ENCODE results near the gene LRRC47.

The LRRC47 gene

GRCh38 chr1:3796215-3797061, at the start of gene LRRC47:
Gene LRRC47, minus strand, starts transcription at chr1:3796498. Its CDS starts 22 bp downstream, at chr1:3796476.
- peak; percentile 64 for DNase-seq (ENCODE audit: low read depth)
- H3K4me3 ChIP-seq (ENCODE audit: low read depth, low read length) = peak within 1 kb of the TSS; percentile 84

- no peak overlapping the region for H3K4me3 ChIP-seq (ENCODE audit: low read depth, low read length)
Measured at GRCh38 chr1:3842912-3843311, 46.6 kb upstream of the LRRC47 start.

GRCh38 chr1:3841491-3841890, 45.2 kb upstream of the LRRC47 start:
- no peak for DNase-seq (ENCODE audit: low read depth)

More at GRCh38 chr1:3842912-3843311, 46.6 kb upstream of the LRRC47 start:
- no peak for DNase-seq (ENCODE audit: low read depth)

GRCh38 chr1:3838788-3839187, 42.5 kb upstream of the LRRC47 start:
- DNase-seq (ENCODE audit: low read depth) = no peak
- no peak overlapping the region for H3K4me3 ChIP-seq (ENCODE audit: low read depth, low read length)

More at GRCh38 chr1:3841491-3841890, 45.2 kb upstream of the LRRC47 start:
- no peak overlapping the region for H3K4me3 ChIP-seq (ENCODE audit: low read depth, low read length)

- DNase-seq (ENCODE audit: low read depth) = no peak
- no peak overlapping the region for H3K4me3 ChIP-seq (ENCODE audit: low read depth, low read length)
Measured at GRCh38 chr1:3837685-3838084, 41.4 kb upstream of the LRRC47 start.

- no peak overlapping the region for H3K4me3 ChIP-seq (ENCODE audit: low read depth, low read length)
- DNase-seq (ENCODE audit: low read depth) = no peak
Measured at GRCh38 chr1:3837200-3837599, 40.9 kb upstream of the LRRC47 start.

GRCh38 chr1:3836421-3836820, 40.1 kb upstream of the LRRC47 start:
- no peak for DNase-seq (ENCODE audit: low read depth)
- no peak overlapping the region for H3K4me3 ChIP-seq (ENCODE audit: low read depth, low read length)

GRCh38 chr1:3834701-3835100, 38.4 kb upstream of the LRRC47 start:
- no peak overlapping the region for H3K4me3 ChIP-seq (ENCODE audit: low read depth, low read length)
- DNase-seq (ENCODE audit: low read depth) = no peak

GRCh38 chr1:3831689-3832088, 35.4 kb upstream of the LRRC47 start:
- no peak overlapping the region for H3K4me3 ChIP-seq (ENCODE audit: low read depth, low read length)

GRCh38 chr1:3828391-3828790, 32.1 kb upstream of the LRRC47 start:
- DNase-seq (ENCODE audit: low read depth) = no peak
- no peak overlapping the region for H3K4me3 ChIP-seq (ENCODE audit: low read depth, low read length)

More at GRCh38 chr1:3831689-3832088, 35.4 kb upstream of the LRRC47 start:
- no peak for DNase-seq (ENCODE audit: low read depth)

GRCh38 chr1:3827813-3828307, 31.6 kb upstream of the LRRC47 start:
- DNase-seq (ENCODE audit: low read depth) = peak; percentile 13
- H3K4me3 ChIP-seq (ENCODE audit: low read depth, low read length) = no peak overlapping the region

GRCh38 chr1:3825356-3825755, 29.1 kb upstream of the LRRC47 start:
- no peak overlapping the region for H3K4me3 ChIP-seq (ENCODE audit: low read depth, low read length)
- DNase-seq (ENCODE audit: low read depth) = no peak

- DNase-seq (ENCODE audit: low read depth) = no peak
- no peak overlapping the region for H3K4me3 ChIP-seq (ENCODE audit: low read depth, low read length)
Measured at GRCh38 chr1:3824650-3825049, 28.4 kb upstream of the LRRC47 start.

- H3K4me3 ChIP-seq (ENCODE audit: low read depth, low read length) = no peak overlapping the region
- DNase-seq (ENCODE audit: low read depth) = no peak
Measured at GRCh38 chr1:3822421-3822820, 26.1 kb upstream of the LRRC47 start.

GRCh38 chr1:3821908-3822307, 25.6 kb upstream of the LRRC47 start:
- DNase-seq (ENCODE audit: low read depth) = no peak
- no peak overlapping the region for H3K4me3 ChIP-seq (ENCODE audit: low read depth, low read length)

GRCh38 chr1:3821447-3821846, 25.1 kb upstream of the LRRC47 start:
- no peak overlapping the region for H3K4me3 ChIP-seq (ENCODE audit: low read depth, low read length)

GRCh38 chr1:3821004-3821403, 24.7 kb upstream of the LRRC47 start:
- H3K4me3 ChIP-seq (ENCODE audit: low read depth, low read length) = no peak overlapping the region
- no peak for DNase-seq (ENCODE audit: low read depth)

More at GRCh38 chr1:3821447-3821846, 25.1 kb upstream of the LRRC47 start:
- no peak for DNase-seq (ENCODE audit: low read depth)

GRCh38 chr1:3820316-3820715, 24.0 kb upstream of the LRRC47 start:
- H3K4me3 ChIP-seq (ENCODE audit: low read depth, low read length) = no peak overlapping the region
- no peak for DNase-seq (ENCODE audit: low read depth)

- no peak overlapping the region for H3K4me3 ChIP-seq (ENCODE audit: low read depth, low read length)
- no peak for DNase-seq (ENCODE audit: low read depth)
Measured at GRCh38 chr1:3819771-3820200, 23.5 kb upstream of the LRRC47 start.

- no peak overlapping the region for H3K4me3 ChIP-seq (ENCODE audit: low read depth, low read length)
- DNase-seq (ENCODE audit: low read depth) = no peak
Measured at GRCh38 chr1:3817821-3818597, 21.7 kb upstream of the LRRC47 start.

Data from skeletal muscle cell (primary cell).